AG04450 (cell line): ENCODE data around the gene COQ9. TPM values are rescaled to one million over a fixed set of nuclear protein-coding genes. Genes with fewer than 3 reads are reported as not detected.
"Not testable (repeated sequence)": the region's sequence is repeated elsewhere in the genome, so short reads cannot be mapped to it uniquely, and the experiment has no call there.

Experiments used
- CTCF ChIA-PET: fragments of 300-600, 350-600 bp; formaldehyde crosslinking; extraction: SDS; loops from one replicate; lab custom pipeline; 2022; ENCODE audit warnings: antibody characterized with exemption, inconsistent platforms; lab: Charles Lee
- POLR2A ChIA-PET: fragments of 350-600 bp; formaldehyde crosslinking; extraction: SDS; loops from one replicate; lab custom pipeline; 2021; ENCODE audit warnings: antibody characterized with exemption, inconsistent platforms; lab: Yijun Ruan, JAX
- DNase-seq: peaks from one replicate; pipeline ENCODE4 v3.0.0-alpha.2; 2011; ENCODE audit warnings: low read depth, low spot score
- H3K27ac ChIP-seq: one replicate; pipeline ENCODE4 v1.5.1; 2012; ENCODE audit warnings: low read depth, low read length, control low read depth
- H3K27me3 ChIP-seq: one replicate; pipeline ENCODE4 v1.6.0; 2012; ENCODE audit warnings: low read length; ENCODE audit not compliant: control insufficient read depth, insufficient read depth
- H3K4me3 ChIP-seq: 2 replicates; pipeline ENCODE4 v1.5.1; 2011; ENCODE audit warnings: mild to moderate bottlenecking, low read depth, low read length, control low read depth
- H3K9me3 ChIP-seq: 2 replicates; pipeline ENCODE4 v1.5.1; 2012; ENCODE audit warnings: low read length; ENCODE audit not compliant: control insufficient read depth, insufficient read depth
- polyA plus RNA-seq: library from polyadenylated mRNA; depleted of rRNA; stranded (reverse); fragments of >200 nt; gene quantifications from 2 replicates; pipeline ENCODE4 v1.2.3, GENCODE V29; 2011
- TF ChIP-seq, protein P1 (sequence below): IDR thresholded peaks from 2 replicates; pipeline ENCODE4 v1.5.1; 2011; ENCODE audit warnings: low read depth, low read length, control low read depth, inconsistent platforms

The COQ9 gene
- polyA plus RNA-seq, 1 experiment, result 59.0 TPM

DNA sequence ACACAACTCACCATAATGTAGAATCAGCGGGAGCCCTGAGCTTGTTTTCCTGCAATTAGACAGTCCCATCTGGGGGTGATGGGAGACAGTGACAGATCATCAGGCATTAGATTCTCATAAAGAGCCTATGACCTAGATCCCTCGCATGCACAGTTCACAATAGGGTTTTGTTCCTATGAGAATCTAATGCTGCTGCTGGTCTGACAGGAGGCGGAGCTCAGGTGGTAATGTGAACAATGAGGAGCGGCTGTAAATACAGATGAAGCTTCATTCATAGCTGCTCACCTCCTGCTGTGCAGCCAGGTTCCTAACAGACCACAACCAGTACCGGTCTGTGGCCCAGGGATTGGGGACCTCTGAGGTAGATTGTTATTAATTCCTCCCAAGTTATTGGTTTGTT is 42.0 kb downstream of the COQ9 start:
- H3K4me3 ChIP-seq, result no peak overlapping the region
- ChIA-PET CTCF (interaction anchor here (1.4 kb wide), 1 partner anchor 27 kb away, joined by 5 read pairs; the partner anchor contains the start of gene POLR2C), POLR2A (no interaction called here)

DNA sequence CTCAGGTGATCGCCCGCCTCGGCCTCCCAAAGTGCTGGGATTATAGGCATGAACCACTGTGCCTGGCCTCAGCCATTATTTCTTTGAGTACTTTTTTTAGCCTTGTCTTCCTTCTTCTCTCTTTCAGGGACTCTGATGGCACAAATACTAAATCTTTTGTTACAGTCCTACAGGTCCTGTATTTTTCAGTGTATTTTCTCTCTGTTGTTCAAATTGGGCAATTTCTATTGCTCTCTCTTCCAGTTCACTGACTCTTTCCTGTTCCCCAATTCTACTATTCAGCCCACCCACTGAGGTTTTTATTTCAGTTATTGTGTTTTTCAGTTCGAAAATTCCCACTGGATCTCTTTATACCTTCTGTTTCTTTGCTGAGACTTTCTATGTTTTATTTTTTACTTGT is 46.5 kb downstream of the COQ9 start:
- DNase-seq, result no peak
- peaks cover 41% of the 10 kb centered on the region for H3K27me3 ChIP-seq
- H3K9me3 ChIP-seq, result peaks cover 4% of the 10 kb centered on the region
- H3K4me3 ChIP-seq, result no peak overlapping the region
- ChIA-PET CTCF (no interaction called here), POLR2A (no interaction called here)
- TF ChIP-seq, protein P1, sequence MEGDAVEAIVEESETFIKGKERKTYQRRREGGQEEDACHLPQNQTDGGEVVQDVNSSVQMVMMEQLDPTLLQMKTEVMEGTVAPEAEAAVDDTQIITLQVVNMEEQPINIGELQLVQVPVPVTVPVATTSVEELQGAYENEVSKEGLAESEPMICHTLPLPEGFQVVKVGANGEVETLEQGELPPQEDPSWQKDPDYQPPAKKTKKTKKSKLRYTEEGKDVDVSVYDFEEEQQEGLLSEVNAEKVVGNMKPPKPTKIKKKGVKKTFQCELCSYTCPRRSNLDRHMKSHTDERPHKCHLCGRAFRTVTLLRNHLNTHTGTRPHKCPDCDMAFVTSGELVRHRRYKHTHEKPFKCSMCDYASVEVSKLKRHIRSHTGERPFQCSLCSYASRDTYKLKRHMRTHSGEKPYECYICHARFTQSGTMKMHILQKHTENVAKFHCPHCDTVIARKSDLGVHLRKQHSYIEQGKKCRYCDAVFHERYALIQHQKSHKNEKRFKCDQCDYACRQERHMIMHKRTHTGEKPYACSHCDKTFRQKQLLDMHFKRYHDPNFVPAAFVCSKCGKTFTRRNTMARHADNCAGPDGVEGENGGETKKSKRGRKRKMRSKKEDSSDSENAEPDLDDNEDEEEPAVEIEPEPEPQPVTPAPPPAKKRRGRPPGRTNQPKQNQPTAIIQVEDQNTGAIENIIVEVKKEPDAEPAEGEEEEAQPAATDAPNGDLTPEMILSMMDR, result no peak
- no peak overlapping the region for H3K27ac ChIP-seq

More for the DNA sequence above, 42.0 kb downstream of the COQ9 start:
- Histone ChIP-seq H3K27me3 (peaks cover 14% of the 10 kb centered on the region), H3K9me3 (peaks cover 4% of the 10 kb centered on the region; the same call in 1 of the 2 replicates), H3K27ac (no peak overlapping the region)
- DNase-seq, result no peak
- TF ChIP-seq, protein P1, result no peak

DNA sequence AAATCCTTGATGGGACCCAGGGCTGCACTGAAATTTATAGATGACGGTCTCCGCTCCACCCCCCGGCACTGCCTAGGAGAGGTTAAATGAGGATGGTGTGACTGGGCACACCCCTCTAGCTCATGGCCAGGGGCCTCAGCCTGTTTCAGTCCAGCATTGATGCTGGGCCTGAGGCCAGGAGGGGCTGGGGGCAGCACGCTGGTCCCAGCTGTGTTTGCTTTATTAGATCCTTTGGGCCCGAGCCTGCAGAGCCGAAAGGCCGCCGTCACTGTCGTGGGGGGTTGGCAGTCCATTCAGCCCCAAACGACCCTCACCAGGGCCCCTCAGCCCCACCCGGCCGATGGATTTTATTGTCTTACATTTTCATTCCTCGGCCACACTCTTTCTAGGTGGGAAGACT is 49.8 kb downstream of the COQ9 start:
- ChIA-PET CTCF (no interaction called here), POLR2A (interaction anchor here (0.6 kb wide), 1 partner anchor 24 kb away, joined by 6 read pairs; no protein-coding TSS in a partner anchor)
- H3K9me3 ChIP-seq, result no peaks in the 10 kb centered on the region; the same call in 1 of the 2 replicates
- H3K27me3 ChIP-seq, result peaks cover 47% of the 10 kb centered on the region
- no peak for DNase-seq
- no peak overlapping the region for H3K4me3 ChIP-seq
- H3K27ac ChIP-seq, result no peak overlapping the region
- TF ChIP-seq, protein P1, result no peak

DNA sequence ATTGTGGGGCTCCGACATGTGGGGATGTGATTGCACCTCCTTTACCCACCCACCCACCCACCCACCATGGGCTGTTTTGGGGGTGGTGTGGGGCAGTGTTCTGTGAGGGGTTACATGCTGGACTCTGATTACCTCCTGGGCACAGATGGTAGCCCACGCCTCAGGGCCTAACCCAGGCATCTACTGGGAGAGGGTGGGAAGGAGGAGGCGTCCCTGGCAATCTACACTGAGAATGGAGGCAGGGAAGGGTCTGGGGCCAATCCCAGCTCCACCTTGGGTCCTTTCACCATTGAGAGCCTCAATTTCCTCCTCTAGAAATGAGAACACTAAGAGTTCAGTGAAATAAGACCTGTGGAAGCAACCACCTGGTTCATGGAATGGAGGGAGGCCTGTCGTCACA is 50.8 kb downstream of the COQ9 start:
- TF ChIP-seq, protein P1, result no peak
- ChIA-PET POLR2A (no interaction called here), CTCF (no interaction called here)
- Histone ChIP-seq H3K4me3 (no peak overlapping the region), H3K27ac (no peak overlapping the region), H3K27me3 (peaks cover 54% of the 10 kb centered on the region), H3K9me3 (no peaks in the 10 kb centered on the region; the same call in 1 of the 2 replicates)
- no peak for DNase-seq

DNA sequence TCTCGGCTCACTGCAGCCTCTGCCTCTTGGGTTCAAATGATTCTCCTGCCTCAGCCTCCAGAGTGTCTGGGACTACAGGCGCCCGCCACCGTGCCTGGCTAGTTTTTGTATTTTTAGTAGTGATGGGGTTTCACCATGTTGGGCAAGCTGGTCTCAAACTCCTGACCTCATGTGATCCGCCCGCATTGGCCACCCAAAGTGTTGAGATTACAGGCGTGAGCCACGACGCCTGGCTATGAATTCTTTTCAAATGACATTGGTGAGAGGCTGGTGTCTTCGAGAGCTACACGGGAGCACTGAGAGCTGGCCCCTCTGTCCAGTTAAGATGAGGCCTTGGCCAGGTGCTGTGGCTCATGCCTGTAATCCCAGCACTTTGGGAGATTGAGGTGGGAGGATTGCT is 52.7 kb downstream of the COQ9 start:
- peaks cover 56% of the 10 kb centered on the region for H3K27me3 ChIP-seq
- DNase-seq, H3K4me3 ChIP-seq, H3K27ac ChIP-seq, H3K9me3 ChIP-seq, POLR2A ChIA-PET: not testable (repeated sequence)
- CTCF ChIA-PET, result interaction anchor here (1.3 kb wide), 1 partner anchor 38 kb away, joined by 3 read pairs; the partner anchor contains the start of gene POLR2C
